B cell (primary cell): ENCODE data around the gene HPS4. TPM values are rescaled to one million over a fixed set of nuclear protein-coding genes. Genes with fewer than 3 reads are reported as not detected.

Source experiments
- ATAC-seq: fragments of 200-7000 bp; cut with Tn5 transposase; one replicate; pipeline ENCODE4 v1.10.0; 2021; ENCODE audit warnings: low read depth, mild to moderate bottlenecking, moderate number of reproducible peaks, moderate library complexity
- CTCF ChIA-PET: fragments of 350-600 bp; sonication (Branson Sonifier 250); formaldehyde crosslinking; loops from one replicate; lab custom pipeline; 2021; ENCODE audit warnings: antibody characterized with exemption, inconsistent platforms; lab: Charles Lee
- POLR2A ChIA-PET: fragments of 350-600 bp; sonication (Branson Sonifier 250); formaldehyde crosslinking; loops from one replicate; lab custom pipeline; 2021; ENCODE audit warnings: antibody characterized with exemption; lab: Charles Lee
- DNase-seq: peaks from one replicate; pipeline ENCODE4 v3.0.0; 2013
- H2AFZ ChIP-seq: 2 replicates; pipeline ENCODE4 v1.6.1; 2012; ENCODE audit warnings: mild to moderate bottlenecking, low read depth, low read length; ENCODE audit not compliant: insufficient read depth, poor library complexity, severe bottlenecking
- H3K27ac ChIP-seq, 2 donors: 1 replicate in 1 of 2; 2 replicates in 1 of 2; pipeline ENCODE4 v1.5.1; 2012 to 2013; ENCODE audit warnings: low read length in 2 of 2, mild to moderate bottlenecking in 2 of 2, moderate library complexity in 1 of 2
- H3K27me3 ChIP-seq, 4 experiments: fragments of 200-600 bp in 1 of 4; sonication (generic) in 1 of 4; replicated peaks in 1 of 4; 1 replicate in 2 of 4; 2 replicates in 2 of 4; pipeline versions ENCODE4 v1.6.1 to v1.7.0; 2013 to 2016; ENCODE audit warnings: low read length in 3 of 4, mild to moderate bottlenecking in 2 of 4, mixed read lengths in 1 of 4, moderate library complexity in 1 of 4; ENCODE audit not compliant: insufficient read depth in 4 of 4, control insufficient read depth in 3 of 4; ENCODE audit errors: control extremely low read depth in 1 of 4
- H3K36me3 ChIP-seq, 2 experiments: replicated peaks in 1 of 2; 1 replicate in 1 of 2; 2 replicates in 1 of 2; pipeline versions ENCODE4 v1.6.1 to v1.7.1; 2013; ENCODE audit warnings: low read length in 1 of 2; ENCODE audit not compliant: insufficient read depth in 2 of 2, control insufficient read depth in 1 of 2; ENCODE audit errors: control extremely low read depth in 1 of 2, extremely low read depth in 1 of 2
- H3K4me1 ChIP-seq, 2 donors: fragments of 200-600 bp in 1 of 2; sonication (generic) in 1 of 2; 1 replicate in 1 of 2; 2 replicates in 1 of 2; pipeline versions ENCODE4 v1.5.1 to v1.6.1; 2013 to 2017; ENCODE audit warnings: low read length in 2 of 2; ENCODE audit not compliant: control insufficient read depth in 2 of 2, insufficient read depth in 2 of 2
- H3K4me2 ChIP-seq: replicated peaks from 2 replicates; pipeline ENCODE3; 2012; ENCODE audit warnings: mild to moderate bottlenecking, low read depth, low read length; ENCODE audit not compliant: poor library complexity, severe bottlenecking
- H3K4me3 ChIP-seq, 5 experiments: fragments of 200-600 bp in 1 of 5; sonication (generic) in 1 of 5; 1 replicate in 3 of 5; 2 replicates in 2 of 5; pipeline versions ENCODE4 v1.5.1 to v1.7.0; 2011 to 2016; ENCODE audit warnings: low read length in 4 of 5, mild to moderate bottlenecking in 4 of 5, low read depth in 2 of 5, control low read depth in 1 of 5, moderate library complexity in 1 of 5; ENCODE audit not compliant: insufficient read depth in 1 of 5; ENCODE audit errors: control extremely low read depth in 1 of 5, extremely low read depth in 1 of 5
- H3K79me2 ChIP-seq: fragments of 200-600 bp; sonication (generic); one replicate; pipeline ENCODE4 v1.6.0; 2016; ENCODE audit warnings: low read length; ENCODE audit not compliant: control insufficient read depth, insufficient read depth
- H3K9ac ChIP-seq: fragments of 200-600 bp; sonication (generic); 2 replicates; pipeline ENCODE4 v1.6.1; 2017; ENCODE audit warnings: mild to moderate bottlenecking, low read length, moderate library complexity
- H3K9me3 ChIP-seq, 3 donors: one replicate each; pipeline versions ENCODE4 v1.6.1 to v1.7.1; 2013; ENCODE audit warnings: low read length in 2 of 3; ENCODE audit not compliant: control insufficient read depth in 2 of 3, insufficient read depth in 1 of 3; ENCODE audit errors: control extremely low read depth in 1 of 3
- H4K20me1 ChIP-seq: 2 replicates; pipeline ENCODE4 v1.6.0; 2012; ENCODE audit warnings: mild to moderate bottlenecking, low read length; ENCODE audit not compliant: insufficient read depth, control insufficient read depth, poor library complexity, severe bottlenecking
- H3K27ac Mint-ChIP-seq: one replicate; pipeline ENCODE4 v1.8.0; 2021; ENCODE audit warnings: mixed read lengths
- H3K27me3 Mint-ChIP-seq: one replicate; pipeline ENCODE4 v1.8.0; 2021; ENCODE audit warnings: mixed read lengths
- H3K4me1 Mint-ChIP-seq: one replicate; pipeline ENCODE4 v1.8.0; 2021; ENCODE audit warnings: mixed read lengths
- H3K4me3 Mint-ChIP-seq: one replicate; pipeline ENCODE4 v1.8.0; 2021; ENCODE audit warnings: mixed read lengths
- H3K9me3 Mint-ChIP-seq: one replicate; pipeline ENCODE4 v1.8.0; 2022; ENCODE audit warnings: mixed read lengths; ENCODE audit not compliant: insufficient read depth
- CTCF ChIP-seq: fragments of 200-600 bp; IDR thresholded peaks from one replicate; pipeline ENCODE4 v1.8.0; 2022; ENCODE audit warnings: antibody characterized with exemption, mild to moderate bottlenecking
- EZH2 ChIP-seq: IDR thresholded peaks from 2 replicates; pipeline ENCODE4 v1.6.1; 2012; ENCODE audit warnings: borderline replicate concordance, low read depth, mild to moderate bottlenecking, moderate library complexity, low read length; ENCODE audit not compliant: insufficient read depth, poor library complexity, severe bottlenecking
- WGBS: methylation state at CpG from one replicate; pipeline ENCODE4 v1.1.5; 2013; ENCODE audit warnings: missing lambda C conversion rate; ENCODE audit not compliant: insufficient coverage; 5-methylcytosine and 5-hydroxymethylcytosine counted together
- intact Hi-C: fragments of 100-400 bp; cut with micrococcal nuclease; formaldehyde crosslinking; loops from one replicate; pipeline ENCODE4 v1.10.0; 2022
- polyA plus RNA-seq: library from polyadenylated mRNA; depleted of rRNA; stranded (reverse); fragments of >200 nt; gene quantifications from 2 replicates; pipeline ENCODE4 v1.2.3, GENCODE V29; 2012
- total RNA-seq, 2 donors: library from RNA; stranded (reverse); fragments of 120-200 nt in 1 of 2; gene quantifications; 1 replicate in 1 of 2; 2 replicates in 1 of 2; pipeline versions ENCODE4 v1.2.3 to v1.2.4, GENCODE V29; 2013 to 2022

HPS4 gene
- total and polyA plus RNA-seq, 2 donors (not counting 1 experiment from before 2014, with no cell fraction given), result 34.8 to 61.8 TPM

GRCh38 chr22:26416256-26416655, 67.3 kb downstream of the HPS4 start:
- Mint-ChIP-seq H3K4me1 (no peaks in the 10 kb centered on the region), H3K4me3 (no peak overlapping the region), H3K27me3 (peaks cover 23% of the 10 kb centered on the region), H3K9me3 (no peaks in the 10 kb centered on the region), H3K27ac (no peak overlapping the region)
- intact Hi-C loops, result no loop called here
- H3K9ac ChIP-seq, result no peak overlapping the region
- H3K27ac ChIP-seq, result no peak overlapping the region
- H3K4me3 ChIP-seq, result no peak overlapping the region
- H3K9me3 ChIP-seq, result peaks cover 0 to 3% (median 0%) of the 10 kb centered on the region in 3 donors
- H4K20me1 ChIP-seq, result no peaks in the 10 kb centered on the region
- TF ChIP-seq CTCF, result no peak
- TF ChIP-seq EZH2, result no peak
- 83% methylated on average over 1 of the region's 4 CpGs for WGBS
- H3K4me1 ChIP-seq, result no peaks in the 10 kb centered on the region
- ChIA-PET POLR2A (interaction anchor here (1.6 kb wide), 1 partner anchor 12 kb away, joined by 3 read pairs; no protein-coding TSS in a partner anchor), CTCF (interaction anchor here (0.6 to 1.7 kb wide), 3 partner anchors 11 to 250 kb away, joined by 3 to 4 read pairs (median 3); no protein-coding TSS in a partner anchor)
- H3K27me3 ChIP-seq, result peaks cover 0 to 11% (median 6%) of the 10 kb centered on the region in 4 experiments
- no peaks in the 10 kb centered on the region for H3K36me3 ChIP-seq
- no peak for ATAC-seq
- no peak overlapping the region for H3K4me2 ChIP-seq
- no peaks in the 10 kb centered on the region for H3K79me2 ChIP-seq
- no peak for DNase-seq
- no peak overlapping the region for H2AFZ ChIP-seq

- H4K20me1 ChIP-seq, result no peaks in the 10 kb centered on the region
- intact Hi-C loops, result no loop called here
- no peak overlapping the region for H3K4me3 Mint-ChIP-seq
- H3K27me3 ChIP-seq, result peaks cover 0 to 11% (median 7%) of the 10 kb centered on the region in 4 experiments
- no peaks in the 10 kb centered on the region for H3K4me1 ChIP-seq
- H3K27me3 Mint-ChIP-seq, result peaks cover 24% of the 10 kb centered on the region
- H3K9ac ChIP-seq, result no peak overlapping the region
- H3K36me3 ChIP-seq, result no peaks in the 10 kb centered on the region
- H3K4me2 ChIP-seq, result no peak overlapping the region
- CTCF ChIA-PET, result interaction anchor here (1.0 to 1.2 kb wide), 2 partner anchors 45 to 47 kb away, joined by 3 read pairs; no protein-coding TSS in a partner anchor
- no peak overlapping the region for H3K27ac Mint-ChIP-seq
- no peaks in the 10 kb centered on the region for H3K4me1 Mint-ChIP-seq
- ATAC-seq (no peak), DNase-seq (no peak)
- H3K9me3 ChIP-seq, result peaks cover 0 to 4% (median 0%) of the 10 kb centered on the region in 3 donors
- no peaks in the 10 kb centered on the region for H3K79me2 ChIP-seq
- H3K9me3 Mint-ChIP-seq, result no peaks in the 10 kb centered on the region
- H2AFZ ChIP-seq, result no peak overlapping the region
- H3K27ac ChIP-seq, result no peak overlapping the region
- POLR2A ChIA-PET, result no interaction called here
- WGBS, result 100% methylated on average over 2 of the region's 4 CpGs
- H3K4me3 ChIP-seq, result no peak overlapping the region
- no peak for TF ChIP-seq EZH2
- no peak for TF ChIP-seq CTCF
These were observed 69.2 kb downstream of the HPS4 start for GRCh38 chr22:26414347-26414746.
